Natural killer cell (primary cell): ENCODE measurements around the gene GIMAP5. TPM values are rescaled to one million over a fixed set of nuclear protein-coding genes. Genes with fewer than 3 reads are reported as not detected.

Source experiments
- ATAC-seq, 3 donors: fragments of 150-1000 bp in 2 of 3; fragments of 200-7000 bp in 1 of 3; cut with Tn5 transposase; 1 replicate in 1 of 3; 2 replicates in 2 of 3; pipeline ENCODE4 v1.10.0; 2021; ENCODE audit warnings: mild to moderate bottlenecking in 2 of 3, moderate library complexity in 2 of 3
- DNase-seq, 2 donors: peaks; one replicate each; pipeline versions ENCODE4 v3.0.0 to v3.0.0-alpha.2; 2013 to 2021; ENCODE audit warnings: mixed read lengths in 1 of 2
- H3K27ac ChIP-seq: one replicate; pipeline ENCODE4 v1.5.1; 2013; ENCODE audit warnings: mild to moderate bottlenecking, low read length
- H3K27me3 ChIP-seq: one replicate; pipeline ENCODE4 v1.6.1; 2013; ENCODE audit warnings: low read length; ENCODE audit not compliant: control insufficient read depth, insufficient read depth
- H3K36me3 ChIP-seq: one replicate; pipeline ENCODE4 v1.6.1; 2013; ENCODE audit warnings: low read length; ENCODE audit not compliant: control insufficient read depth, insufficient read depth
- H3K4me1 ChIP-seq: one replicate; pipeline ENCODE4 v1.6.1; 2013; ENCODE audit warnings: low read length; ENCODE audit not compliant: control insufficient read depth, insufficient read depth
- H3K4me3 ChIP-seq: one replicate; pipeline ENCODE4 v1.5.1; 2013; ENCODE audit warnings: low read length
- H3K9me3 ChIP-seq: one replicate; pipeline ENCODE4 v1.6.1; 2013; ENCODE audit warnings: low read length; ENCODE audit not compliant: control insufficient read depth, insufficient read depth
- H3K27ac Mint-ChIP-seq, 2 donors: one replicate each; pipeline ENCODE4 v1.8.0; 2022; ENCODE audit warnings: mild to moderate bottlenecking in 2 of 2, mixed read lengths in 2 of 2, moderate library complexity in 1 of 2
- H3K27me3 Mint-ChIP-seq, 2 donors: one replicate each; pipeline ENCODE4 v1.8.0; 2022; ENCODE audit warnings: low read depth in 2 of 2, mixed read lengths in 2 of 2
- H3K36me3 Mint-ChIP-seq: one replicate; pipeline ENCODE4 v1.8.0; 2022; ENCODE audit warnings: mixed read lengths
- H3K4me1 Mint-ChIP-seq, 2 donors: one replicate each; pipeline ENCODE4 v1.8.0; 2022; ENCODE audit warnings: mixed read lengths in 2 of 2
- H3K4me3 Mint-ChIP-seq: one replicate; pipeline ENCODE4 v1.8.0; 2022; ENCODE audit warnings: mild to moderate bottlenecking, moderate library complexity, mixed read lengths
- H3K9me3 Mint-ChIP-seq, 2 donors: one replicate each; pipeline ENCODE4 v1.8.0; 2022; ENCODE audit warnings: mixed read lengths in 2 of 2
- CTCF ChIP-seq: fragments of 200-600 bp; IDR thresholded peaks from one replicate; pipeline ENCODE4 v1.8.0; 2022; ENCODE audit warnings: antibody characterized with exemption
- WGBS: methylation state at CpG from one replicate; pipeline ENCODE4 v1.1.7; 2013; ENCODE audit warnings: missing lambda C conversion rate; ENCODE audit not compliant: insufficient coverage; 5-methylcytosine and 5-hydroxymethylcytosine counted together
- intact Hi-C: fragments of 100-400 bp; cut with micrococcal nuclease; formaldehyde crosslinking; loops from one replicate; pipeline ENCODE4 v1.14.2; 2022
- total RNA-seq, 4 donors: library from RNA; stranded (reverse); fragments of 120-200 nt in 1 of 4; gene quantifications; one replicate each; pipeline versions ENCODE4 v1.2.3 to v1.2.4, GENCODE V29; 2013 to 2022

The GIMAP5 gene
- total RNA-seq, 3 donors from 2014 or later (not counting 1 experiment from before 2014, with no cell fraction given), result 29.2 to 64.1 (median 35.3) TPM

GRCh38 chr7:150790416-150791075 lies 53.3 kb downstream of the GIMAP5 start:
- H3K27ac Mint-ChIP-seq, result no peak overlapping the region
- no peak overlapping the region for H3K27ac ChIP-seq
- peaks cover 0 to 16% of the 10 kb centered on the region in 2 donors for H3K27me3 Mint-ChIP-seq
- no peak overlapping the region for H3K4me3 Mint-ChIP-seq
- H3K4me3 ChIP-seq, result no peak overlapping the region
- DNase-seq, result no peak
- intact Hi-C loops, result no loop called here
- no peak for ATAC-seq
- no peak for TF ChIP-seq CTCF
- no peaks in the 10 kb centered on the region for H3K9me3 Mint-ChIP-seq
- H3K36me3 ChIP-seq, result no peaks in the 10 kb centered on the region
- H3K36me3 Mint-ChIP-seq, result no peaks in the 10 kb centered on the region
- H3K9me3 ChIP-seq, result no peaks in the 10 kb centered on the region
- no peaks in the 10 kb centered on the region for H3K27me3 ChIP-seq
- H3K4me1 Mint-ChIP-seq, result no peaks in the 10 kb centered on the region
- WGBS, result 91% methylated on average over 8 of the region's 9 CpGs
- H3K4me1 ChIP-seq, result peaks cover 3% of the 10 kb centered on the region

- ATAC-seq (no peak), DNase-seq (no peak)
- H3K27me3 Mint-ChIP-seq, result peaks cover 0 to 18% of the 10 kb centered on the region in 2 donors
- 81% methylated on average over 5 of the region's 5 CpGs for WGBS
- no peaks in the 10 kb centered on the region for H3K4me1 Mint-ChIP-seq
- Histone ChIP-seq H3K27me3 (no peaks in the 10 kb centered on the region), H3K4me1 (peaks cover 3% of the 10 kb centered on the region), H3K36me3 (no peaks in the 10 kb centered on the region), H3K27ac (no peak overlapping the region), H3K9me3 (no peaks in the 10 kb centered on the region), H3K4me3 (no peak overlapping the region)
- H3K36me3 Mint-ChIP-seq, result no peaks in the 10 kb centered on the region
- intact Hi-C loops, result no loop called here
- no peak overlapping the region for H3K27ac Mint-ChIP-seq
- TF ChIP-seq CTCF, result no peak
- no peaks in the 10 kb centered on the region for H3K9me3 Mint-ChIP-seq
- no peak overlapping the region for H3K4me3 Mint-ChIP-seq
Observed at GRCh38 chr7:150791304-150791703, 54.1 kb downstream of the GIMAP5 start.

GRCh38 chr7:150791746-150792452 lies 54.7 kb downstream of the GIMAP5 start:
- Mint-ChIP-seq H3K27me3 (peaks cover 0 to 19% of the 10 kb centered on the region in 2 donors), H3K27ac (no peak overlapping the region), H3K4me3 (no peak overlapping the region), H3K4me1 (no peaks in the 10 kb centered on the region), H3K36me3 (no peaks in the 10 kb centered on the region), H3K9me3 (no peaks in the 10 kb centered on the region)
- no peaks in the 10 kb centered on the region for H3K27me3 ChIP-seq
- TF ChIP-seq CTCF, result no peak
- H3K4me1 ChIP-seq, result peaks cover 3% of the 10 kb centered on the region
- DNase-seq (no peak), ATAC-seq (no peak)
- 91% methylated on average over 12 of the region's 12 CpGs for WGBS
- H3K36me3 ChIP-seq, result no peaks in the 10 kb centered on the region
- no peak overlapping the region for H3K27ac ChIP-seq
- no peaks in the 10 kb centered on the region for H3K9me3 ChIP-seq
- intact Hi-C loops, result no loop called here
- no peak overlapping the region for H3K4me3 ChIP-seq

Other genes with a start within 250 kb of the GIMAP5 start
- gene GIMAP7, start 222.5 kb upstream of the GIMAP5 start, total RNA-seq, result 100 to 1,000 TPM in 1 of 3 donors, 10 to 100 TPM in 2; 66.3 to 100 (median 67.6) TPM
- gene GIMAP4, start 170.0 kb upstream of the GIMAP5 start, total RNA-seq, result 100 to 1,000 TPM; 105 to 215 (median 124) TPM
- gene GIMAP6, start 105.0 kb upstream of the GIMAP5 start, total RNA-seq, result 100 to 1,000 TPM in 1 of 3 donors, 10 to 100 TPM in 2; 39.7 to 100 (median 51.9) TPM
- 10 to 100 TPM; 47.5 to 77.5 (median 61.0) TPM for gene GIMAP2, start 51.7 kb upstream of the GIMAP5 start, total RNA-seq
- 10 to 100 TPM; 11.1 to 23.9 (median 13.3) TPM for gene GIMAP1, start 20.8 kb upstream of the GIMAP5 start, total RNA-seq
- 1 to 10 TPM in 1 of 3 donors, not detected in 2; 4.0 TPM for gene TMEM176B, start 62.9 kb downstream of the GIMAP5 start, total RNA-seq
- gene TMEM176A, start 63.4 kb downstream of the GIMAP5 start, total RNA-seq, result 1 to 10 TPM in 1 of 3 donors, not detected in 2; 2.0 TPM
- not detected for gene AOC1, start 115.1 kb downstream of the GIMAP5 start, total RNA-seq
- under 1 TPM in 2 of 3 donors, not detected in 1; 0.39 to 0.60 TPM for gene KCNH2, start 240.9 kb downstream of the GIMAP5 start, total RNA-seq